Measurements from ENCODE around the gene MRPL37.

- TF ChIP-seq CTCF (conservative IDR thresholded peaks at IDR 0.05; ENCODE audit: low read length), result no peak
- TF ChIP-seq EZH2phosphoT487 (IDR thresholded peaks at IDR 0.05; ENCODE audit: borderline replicate concordance), result no peak
Measured at GRCh38 chr1:54157401-54157800, 42.6 kb upstream of the MRPL37 start.

Measured in Loucy (cell line).